Stimulated activated CD8-positive, alpha-beta memory T cell treated with anti-CD3 and anti-CD28 coated beads, Interleukin-7, amount 100 ng/mL, for 48 hours (primary cell): ENCODE results near the gene ZSWIM5.
"Not testable (repeated sequence)": the region's sequence is repeated elsewhere in the genome, so short reads cannot be mapped to it uniquely, and the experiment has no call there.

Experiments used
- DNase-seq, 2 donors: peaks; one replicate each; pipeline ENCODE4 v3.0.0-alpha.2; 2020; ENCODE audit warnings: low read depth in 1 of 2; ENCODE audit errors: extremely low read depth in 1 of 2

The ZSWIM5 gene

GRCh38 chr1:45148209-45148825, 58.1 kb downstream of the ZSWIM5 start:
- DNase-seq: no peak

DNA sequence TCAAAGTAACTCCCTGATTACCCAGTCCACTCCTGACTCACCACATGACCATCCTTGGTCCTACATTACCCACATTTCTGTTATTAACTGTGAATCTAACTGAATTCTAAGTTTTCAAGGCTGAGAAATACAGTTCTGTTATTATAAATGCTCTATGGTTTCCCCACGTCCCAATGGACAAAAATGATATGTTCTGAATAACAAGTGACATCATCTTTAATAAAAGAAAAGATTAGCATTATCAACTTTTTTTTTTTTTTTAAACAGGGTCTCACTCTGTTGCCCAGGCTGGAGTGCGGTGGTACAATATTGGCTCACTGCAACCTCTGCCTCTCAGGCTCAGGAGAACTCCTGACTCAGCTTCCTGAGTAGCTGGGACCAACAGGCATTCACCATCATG, 59.6 kb downstream of the ZSWIM5 start:
- DNase-seq: no peak

DNA sequence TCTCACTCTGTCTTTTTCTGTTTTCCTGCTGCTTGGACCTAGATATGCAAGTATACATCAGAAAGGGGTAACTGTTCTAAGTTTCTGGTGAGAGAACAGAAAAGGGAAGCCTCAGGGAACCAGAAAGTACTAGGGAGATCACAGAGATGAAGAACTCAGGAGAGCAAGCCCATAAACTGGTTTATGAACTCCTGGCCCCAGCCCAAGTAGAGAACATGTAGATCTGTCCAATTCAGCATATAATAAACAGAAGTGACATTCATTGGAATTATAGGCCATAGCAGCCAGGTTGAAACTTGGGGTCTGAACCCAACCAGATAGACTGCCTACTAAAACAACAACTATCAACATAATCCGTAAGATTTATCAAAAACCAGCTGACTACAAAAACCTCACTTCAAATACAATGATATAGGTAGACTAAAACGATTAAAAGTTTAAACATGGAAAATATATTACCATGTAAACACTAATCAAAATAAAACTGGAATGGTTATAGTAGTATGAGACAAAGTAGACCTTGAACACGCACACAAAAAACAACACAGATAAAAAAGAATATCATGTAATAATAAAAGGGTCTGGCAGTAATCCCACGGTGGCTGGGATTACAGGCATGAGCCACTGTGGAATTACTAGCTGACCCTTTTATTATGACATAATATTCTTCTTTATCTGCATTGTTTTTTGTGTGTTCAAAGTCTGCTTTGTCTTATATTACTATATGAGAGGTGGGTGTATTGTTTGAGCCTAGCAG, 65.0 kb downstream of the ZSWIM5 start:
- DNase-seq: no peak

DNA sequence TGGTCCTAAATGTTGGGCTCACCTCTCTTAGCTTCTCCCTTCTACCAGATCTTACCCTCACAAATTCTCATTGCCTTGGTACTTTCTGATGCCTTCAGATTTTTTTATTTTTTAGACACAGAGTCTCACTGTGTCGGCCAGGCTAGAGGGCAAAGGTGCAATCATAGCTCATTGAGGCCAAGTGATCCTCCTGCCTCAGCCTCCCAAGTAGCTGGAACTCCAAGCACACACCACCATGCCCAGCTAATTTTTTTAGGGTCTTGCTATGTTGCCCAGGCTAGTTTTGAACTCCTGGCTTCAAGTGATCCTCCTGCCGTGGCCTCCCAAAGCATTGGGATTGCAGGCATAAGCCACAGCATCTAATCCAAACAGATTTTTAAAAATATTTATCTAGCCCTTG, 69.4 kb downstream of the ZSWIM5 start:
- no peak for DNase-seq

- DNase-seq: no peak
Measured at GRCh38 chr1:45135316-45135715, 71.1 kb downstream of the ZSWIM5 start.

DNA sequence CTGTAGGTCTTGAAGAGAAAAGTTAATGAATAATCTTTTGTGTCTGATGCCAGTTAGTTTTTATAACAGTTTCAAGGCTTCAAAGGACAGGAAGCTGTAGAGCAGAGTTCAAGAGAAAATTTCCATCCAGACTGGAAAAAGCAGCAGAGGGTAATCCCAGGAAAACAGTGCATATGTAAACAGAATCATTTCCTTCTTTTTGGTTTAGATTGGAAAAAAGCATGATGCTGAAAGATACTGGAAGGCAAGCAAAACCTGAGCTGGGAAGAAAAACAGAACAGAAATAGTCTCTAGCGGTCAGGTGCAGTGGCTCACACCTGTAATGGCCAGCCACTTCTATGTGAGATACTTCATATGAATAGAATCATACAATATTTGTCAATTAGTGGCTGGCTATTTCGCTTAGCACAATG, 71.9 kb downstream of the ZSWIM5 start:
- DNase-seq: no peak

DNA sequence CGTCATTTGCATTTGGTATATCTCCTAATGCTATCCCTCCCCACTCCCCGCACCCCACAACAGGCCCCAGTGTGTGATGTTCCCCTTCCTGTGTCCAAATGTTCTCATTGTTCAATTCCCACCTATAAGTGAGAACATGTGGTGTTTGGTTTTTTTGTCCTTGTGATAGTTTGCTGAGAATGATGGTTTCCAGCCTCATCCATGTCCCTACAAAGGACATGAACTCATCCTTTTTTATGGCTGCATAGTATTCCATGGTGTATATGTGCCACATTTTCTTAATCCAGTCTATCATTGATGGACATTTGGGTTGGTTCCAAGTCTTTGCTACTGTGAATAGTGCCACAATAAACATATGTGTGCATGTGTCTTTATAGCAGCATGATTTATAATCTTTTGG, 73.7 kb downstream of the ZSWIM5 start:
- not testable (repeated sequence) for DNase-seq

- DNase-seq: no peak
Measured at GRCh38 chr1:45123358-45123757, 83.0 kb downstream of the ZSWIM5 start.

DNA sequence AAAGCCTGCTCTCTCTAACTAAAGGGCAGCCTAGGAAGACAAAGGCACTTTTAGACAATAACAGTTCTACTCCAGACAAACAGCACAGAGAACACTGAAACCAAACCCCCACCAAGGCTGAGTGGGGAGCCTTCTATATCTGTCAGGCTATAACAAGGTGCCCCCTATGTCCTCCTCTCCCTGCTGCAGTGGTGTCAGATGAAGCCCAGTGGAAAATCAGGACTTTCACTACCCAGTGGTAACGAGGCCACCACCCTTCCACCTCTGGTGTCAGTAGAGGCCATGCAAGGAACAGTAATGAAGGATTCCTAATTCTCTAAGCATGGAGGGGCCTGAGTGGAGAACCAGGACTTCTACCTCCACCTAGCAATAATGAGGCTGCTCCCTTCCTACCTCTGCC, 83.7 kb downstream of the ZSWIM5 start:
- DNase-seq: no peak

DNA sequence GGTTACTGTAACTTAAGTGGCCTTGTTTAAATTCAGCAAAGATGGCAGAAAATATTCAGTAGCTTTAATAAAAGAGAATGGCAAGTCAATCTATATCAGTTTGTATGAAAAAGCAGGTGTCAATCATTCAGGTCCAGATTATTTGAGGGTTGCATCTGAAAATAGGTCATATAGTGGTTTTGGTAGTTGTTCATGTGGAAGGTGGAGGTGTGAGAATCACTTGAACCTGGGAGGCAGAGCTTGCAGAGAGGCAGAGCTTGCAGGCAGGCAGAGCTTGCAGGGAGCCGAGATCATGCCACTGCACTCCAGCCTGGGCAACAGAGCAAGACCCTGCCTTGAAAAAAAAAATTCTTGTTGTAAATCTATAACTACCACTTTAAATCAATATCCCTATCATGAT, 88.6 kb downstream of the ZSWIM5 start:
- no peak for DNase-seq

DNA sequence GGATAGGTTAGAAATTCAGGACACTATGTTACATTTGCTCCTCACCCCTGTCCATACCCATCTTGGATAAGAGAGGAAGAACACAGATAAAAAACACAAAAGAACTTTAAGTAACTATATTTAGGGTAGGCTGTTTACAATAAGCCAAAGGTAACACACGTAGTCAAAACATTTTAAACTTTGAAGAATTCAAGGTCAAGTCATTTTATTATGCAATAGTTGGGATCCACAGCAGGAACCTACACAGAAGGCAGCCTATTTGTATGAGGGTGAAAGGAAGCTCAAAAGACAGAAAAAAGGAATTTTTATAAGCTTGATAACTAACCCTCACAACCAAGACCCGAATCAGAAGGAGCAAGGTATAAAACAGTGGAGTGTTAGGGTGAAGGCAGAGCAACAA, 89.6 kb downstream of the ZSWIM5 start:
- no peak for DNase-seq

GRCh38 chr1:45116340-45116739, 90.1 kb downstream of the ZSWIM5 start:
- DNase-seq: no peak

GRCh38 chr1:45115198-45115597, 91.2 kb downstream of the ZSWIM5 start:
- DNase-seq: not testable (repeated sequence)

- DNase-seq: no peak
Measured at GRCh38 chr1:45112661-45113060, 93.7 kb downstream of the ZSWIM5 start.

- DNase-seq: no peak
Measured at GRCh38 chr1:45111239-45111638, 95.2 kb downstream of the ZSWIM5 start.

DNA sequence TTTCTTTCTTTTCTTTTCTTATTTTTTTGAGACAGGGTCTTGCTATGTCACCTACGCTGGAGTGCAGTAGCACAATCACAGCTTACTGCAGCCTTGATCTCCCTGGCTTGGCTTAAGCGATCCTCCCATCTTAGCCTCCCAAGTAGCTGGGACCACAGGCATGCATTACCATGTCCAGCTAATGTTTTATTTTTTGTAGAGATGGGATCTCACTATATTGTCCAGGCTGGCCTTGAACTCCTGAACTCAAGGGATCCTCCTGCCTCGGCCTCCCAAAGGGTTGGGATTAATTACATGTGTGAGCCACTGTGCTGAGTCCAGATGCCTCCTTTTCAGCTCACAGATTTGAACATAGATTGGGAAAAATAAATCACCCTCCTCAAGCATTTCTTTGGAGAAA, 98.6 kb downstream of the ZSWIM5 start:
- no peak for DNase-seq

DNA sequence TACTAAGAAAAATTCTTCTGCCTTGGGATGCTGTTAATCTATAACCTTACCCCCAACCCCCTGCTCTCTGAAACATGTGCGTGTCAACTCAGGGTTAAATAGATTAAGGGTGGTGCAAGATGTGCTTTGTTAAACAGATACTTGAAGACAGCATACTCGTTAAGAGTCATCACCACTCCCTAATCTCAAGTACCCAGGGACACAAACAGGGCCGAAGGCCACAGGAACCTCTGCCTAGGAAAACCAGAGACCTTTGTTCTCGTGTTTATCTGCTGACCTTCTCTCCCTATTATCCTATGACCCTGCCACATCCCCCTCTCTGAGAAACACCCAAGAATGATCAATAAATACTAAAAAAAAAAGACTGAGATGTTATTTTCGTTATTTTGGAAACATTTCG, 99.5 kb downstream of the ZSWIM5 start:
- not testable (repeated sequence) for DNase-seq

DNA sequence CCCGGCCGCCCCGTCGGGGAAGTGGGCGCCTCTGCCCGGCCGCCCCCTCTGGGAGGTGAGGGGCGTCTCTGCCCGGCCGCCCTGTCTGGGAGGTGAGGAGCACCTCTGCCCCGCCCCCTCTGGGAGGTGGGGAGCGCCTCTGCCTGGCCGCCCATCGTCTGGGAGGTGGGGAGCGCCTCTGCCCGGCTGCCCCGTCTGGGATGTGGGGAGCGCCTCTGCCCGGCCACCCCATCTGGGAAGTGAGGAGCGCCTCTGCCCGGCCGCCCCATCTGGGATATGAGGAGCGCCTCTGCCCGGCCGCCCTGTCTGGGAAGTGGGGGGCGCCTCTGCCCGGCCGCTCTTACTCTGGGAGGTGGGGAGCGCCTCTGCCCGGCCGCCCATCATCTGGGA, 100.3 kb downstream of the ZSWIM5 start:
- not testable (repeated sequence) for DNase-seq

- not testable (repeated sequence) for DNase-seq
Measured at GRCh38 chr1:45105486-45106155, 100.8 kb downstream of the ZSWIM5 start.

DNA sequence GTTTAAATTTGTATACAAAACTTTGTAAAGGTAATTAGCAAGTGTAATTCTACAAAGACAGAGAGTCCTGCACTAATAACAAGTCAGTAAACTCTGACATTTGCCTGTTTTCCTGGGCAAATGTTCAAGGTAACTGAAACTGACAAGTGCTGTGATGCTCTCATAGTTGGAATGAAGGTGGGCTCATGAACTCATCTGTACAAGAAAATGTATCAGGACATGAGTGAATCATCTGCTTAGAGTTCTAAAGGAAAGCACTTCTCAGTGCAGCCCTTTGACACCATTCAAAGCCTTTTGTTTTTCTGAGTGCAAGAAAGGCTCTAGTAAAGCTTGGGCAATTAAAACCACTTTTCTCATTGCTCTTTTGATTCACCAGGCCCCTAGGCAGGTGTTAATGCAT, 102.9 kb downstream of the ZSWIM5 start:
- DNase-seq: no peak

DNA sequence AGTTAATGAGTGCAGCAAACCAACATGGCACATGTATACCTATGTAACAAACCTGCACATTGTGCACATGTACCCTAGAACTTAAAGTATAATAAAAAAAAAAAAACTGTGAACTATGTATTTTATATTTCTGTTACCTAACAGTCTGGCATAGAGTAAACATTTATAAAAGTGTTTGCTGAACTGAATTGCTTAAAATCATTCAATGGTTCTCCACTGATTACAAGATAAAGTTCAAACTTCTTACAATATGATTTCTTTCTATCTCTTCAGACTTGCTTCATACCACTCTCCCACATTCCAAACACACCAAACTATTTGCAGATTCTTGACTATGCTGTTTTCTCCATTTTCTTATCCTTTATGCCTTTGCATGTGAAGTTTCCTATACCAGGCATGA, 104.5 kb downstream of the ZSWIM5 start:
- DNase-seq: no peak

GRCh38 chr1:45101528-45101927, 104.9 kb downstream of the ZSWIM5 start:
- DNase-seq: not testable (repeated sequence)
